NCI-H2107 (cell line): ENCODE results near the gene AKT3.

Experiments
- DNase-seq: peaks from one replicate; lab custom pipeline; 2025; lab: John Stamatoyannopoulos, UW

Gene AKT3

DNA sequence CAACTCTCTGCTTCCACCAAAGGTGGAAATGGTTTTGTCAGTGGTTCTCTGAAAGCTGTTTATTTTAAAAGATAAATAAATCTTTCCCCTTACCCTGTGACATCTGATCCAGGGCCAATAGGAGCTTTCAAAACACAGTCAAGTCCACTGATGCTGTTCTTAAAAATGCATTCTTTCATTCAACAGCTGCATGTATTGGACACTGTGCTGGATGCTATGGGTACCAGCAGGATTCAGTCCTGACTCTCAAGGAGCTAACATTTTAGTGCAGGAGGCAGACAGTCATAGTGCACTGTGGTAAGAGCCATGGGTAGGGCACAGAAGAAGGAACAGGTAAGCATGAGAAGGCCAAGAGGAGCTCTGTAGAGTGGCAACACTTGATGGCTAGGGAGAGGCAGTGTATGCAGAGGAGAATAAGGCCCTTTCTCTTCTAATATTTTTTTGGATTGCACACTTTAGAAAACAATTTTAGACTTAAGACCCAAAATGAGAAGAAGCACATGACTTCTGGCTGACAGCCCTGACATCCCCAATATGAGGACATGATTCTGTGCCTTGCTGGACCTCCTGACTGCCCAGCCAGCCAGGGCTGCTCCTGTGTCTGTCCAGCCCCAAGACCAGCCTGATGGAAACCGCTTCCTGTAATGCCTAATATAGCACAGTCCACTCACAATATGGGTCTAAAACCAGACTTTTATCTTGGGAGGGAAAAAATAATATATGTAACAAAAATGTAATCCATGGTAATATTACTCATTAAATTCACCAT, 386.9 kb downstream of the AKT3 start:
- no peak for DNase-seq

GRCh38 chr1:243461700-243462099, 388.3 kb downstream of the AKT3 start:
- DNase-seq = no peak

DNA sequence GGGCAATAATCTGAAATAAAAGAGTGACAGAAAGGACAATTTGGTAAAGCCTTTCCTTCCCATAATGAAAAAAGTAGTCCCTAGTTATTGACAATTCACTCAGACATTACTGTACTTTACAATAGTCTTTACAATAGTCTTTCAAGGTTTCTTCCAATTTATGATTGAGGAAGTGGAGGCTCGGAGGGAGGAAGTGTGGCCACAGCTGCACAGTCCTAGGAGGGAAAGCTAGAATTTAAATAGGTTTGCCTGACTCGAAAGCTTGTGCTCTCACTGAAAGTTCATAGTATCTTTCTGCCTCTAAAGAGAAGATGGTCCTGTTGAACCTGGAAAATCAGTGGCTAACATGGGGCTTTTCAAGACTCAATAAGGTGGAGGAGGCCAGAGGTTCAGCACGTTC, 391.0 kb downstream of the AKT3 start:
- no peak for DNase-seq

GRCh38 chr1:243457363-243457982, 392.6 kb downstream of the AKT3 start:
- DNase-seq = no peak

DNA sequence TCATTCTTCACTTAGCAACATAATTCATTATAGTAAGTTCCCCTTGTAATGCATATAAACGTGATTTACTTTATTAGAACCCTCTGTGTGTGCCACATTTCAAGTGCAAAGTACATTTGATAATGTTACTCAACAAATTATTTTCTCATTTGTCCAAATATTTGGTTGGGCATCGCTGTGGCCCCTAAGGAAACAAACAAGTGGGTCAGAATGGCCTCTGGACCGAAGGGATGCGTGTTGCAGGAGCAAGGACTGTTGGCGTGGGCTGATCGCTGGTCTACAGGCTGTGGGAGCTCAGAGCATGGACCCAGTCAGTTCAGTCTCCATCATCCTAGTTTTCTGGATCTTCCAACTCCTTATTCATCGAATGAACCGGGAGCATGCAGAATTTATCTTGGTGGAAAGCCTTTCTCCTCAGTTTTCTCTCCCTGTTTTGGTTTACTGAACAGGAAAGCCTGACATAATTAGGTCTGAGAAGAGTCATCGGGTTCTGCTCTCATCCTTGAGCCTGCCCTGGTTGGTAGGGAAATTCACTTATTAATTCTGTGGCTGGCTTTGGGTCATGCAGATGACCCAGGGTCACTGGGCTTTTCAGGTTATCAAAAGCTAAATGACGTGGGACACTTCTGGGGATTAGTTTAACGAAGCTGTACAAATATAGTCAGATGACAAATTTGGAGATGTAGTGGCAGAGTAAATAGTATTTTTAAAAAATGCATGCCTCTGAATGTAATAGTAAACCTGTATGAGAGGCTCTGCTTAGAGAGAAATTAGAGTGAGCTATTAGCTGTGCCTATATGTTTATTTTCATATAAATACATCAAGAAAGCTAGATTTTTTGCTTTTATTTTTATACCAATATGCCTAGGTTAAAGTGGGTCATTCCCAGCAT, 394.0 kb downstream of the AKT3 start:
- DNase-seq = no peak

DNA sequence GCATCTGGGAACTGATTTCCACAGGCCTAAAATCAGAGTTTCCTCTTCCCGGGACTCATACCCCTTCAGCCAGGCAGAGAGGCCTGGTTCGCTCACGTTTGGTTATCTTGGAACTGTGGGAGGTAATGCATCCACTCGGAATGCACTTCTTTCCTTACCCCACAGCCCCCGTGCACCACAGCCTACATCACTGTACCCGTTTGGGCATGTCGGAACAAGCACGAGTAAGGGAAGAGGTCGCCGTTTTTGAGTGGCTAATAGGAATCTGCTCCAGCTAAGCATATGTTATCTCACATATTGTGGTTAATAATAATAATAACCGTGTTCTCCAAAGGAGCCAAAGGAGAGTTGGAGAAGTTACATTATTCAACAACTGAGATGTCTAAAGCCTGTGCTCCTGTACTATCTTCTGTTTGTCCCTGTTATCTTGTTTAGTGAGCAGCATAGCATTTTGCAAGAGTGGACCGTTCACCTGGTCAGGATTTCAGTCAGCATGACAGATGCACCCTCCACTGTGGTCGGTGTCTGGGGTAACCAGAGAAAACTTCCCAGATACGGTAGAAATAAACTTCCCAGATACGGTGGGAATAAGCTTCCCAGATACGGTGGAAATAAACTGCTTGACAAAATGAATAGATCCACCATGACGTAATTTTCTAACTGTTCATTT, 395.6 kb downstream of the AKT3 start:
- DNase-seq = no peak

DNA sequence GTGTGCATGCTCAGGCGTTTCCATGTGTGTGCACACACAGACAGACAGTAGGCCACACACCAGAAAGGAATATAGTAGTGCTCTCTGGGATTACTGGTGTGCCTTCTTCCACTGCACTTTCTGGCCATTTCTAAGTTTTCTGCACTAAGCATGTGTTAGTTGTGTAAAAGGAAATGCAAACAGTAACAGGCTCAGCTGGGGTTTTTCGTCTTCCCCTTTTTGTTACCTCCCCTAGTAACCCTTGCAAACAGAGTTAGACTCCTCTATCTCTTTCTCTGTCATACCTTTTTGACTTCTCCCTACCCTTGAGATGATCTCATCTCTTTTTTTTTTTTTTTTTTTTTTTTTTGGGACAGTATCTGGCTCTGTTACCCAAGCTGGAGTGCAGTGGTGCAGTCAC, 398.0 kb downstream of the AKT3 start:
- DNase-seq = no peak

- no peak for DNase-seq
Measured at GRCh38 chr1:243449373-243449772, 400.7 kb downstream of the AKT3 start.

DNA sequence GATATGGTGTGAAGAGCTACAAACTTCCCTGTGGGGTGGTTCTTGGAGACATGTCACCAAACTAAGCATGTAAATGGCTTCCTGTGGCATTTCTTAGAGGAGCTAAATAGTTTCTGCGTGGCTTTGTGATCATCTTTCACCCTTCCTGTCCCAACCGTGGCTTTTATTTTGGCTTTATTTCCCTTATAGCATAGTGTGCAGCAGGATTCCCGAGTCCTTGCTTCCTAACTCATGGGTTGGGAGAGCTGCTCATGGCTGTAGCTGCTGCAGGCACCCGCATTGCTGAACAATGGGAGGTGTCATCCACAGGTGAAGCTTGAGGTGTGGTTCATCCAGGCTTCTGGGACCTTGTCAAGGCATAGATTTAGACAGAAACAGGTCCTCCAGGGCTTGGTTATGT, 402.2 kb downstream of the AKT3 start:
- DNase-seq = no peak

DNA sequence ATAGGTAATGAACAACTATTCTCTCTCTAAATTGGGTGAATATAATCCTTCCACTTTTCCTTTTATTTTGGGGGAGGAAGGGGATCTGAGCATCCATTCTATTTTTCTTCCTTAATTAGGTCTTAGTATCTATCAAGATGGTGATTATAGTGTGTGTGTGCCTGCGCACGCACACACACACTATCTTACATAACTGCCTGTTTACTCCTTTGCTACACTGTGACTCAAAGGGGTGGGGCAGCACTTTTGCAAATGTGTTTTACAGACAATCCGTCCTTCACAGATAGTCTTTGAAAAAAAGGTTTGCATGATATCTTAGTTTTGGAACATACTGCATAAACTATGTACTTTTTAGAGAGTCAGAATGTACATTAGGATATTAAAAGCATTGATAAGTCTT, 402.7 kb downstream of the AKT3 start:
- DNase-seq = no peak

DNA sequence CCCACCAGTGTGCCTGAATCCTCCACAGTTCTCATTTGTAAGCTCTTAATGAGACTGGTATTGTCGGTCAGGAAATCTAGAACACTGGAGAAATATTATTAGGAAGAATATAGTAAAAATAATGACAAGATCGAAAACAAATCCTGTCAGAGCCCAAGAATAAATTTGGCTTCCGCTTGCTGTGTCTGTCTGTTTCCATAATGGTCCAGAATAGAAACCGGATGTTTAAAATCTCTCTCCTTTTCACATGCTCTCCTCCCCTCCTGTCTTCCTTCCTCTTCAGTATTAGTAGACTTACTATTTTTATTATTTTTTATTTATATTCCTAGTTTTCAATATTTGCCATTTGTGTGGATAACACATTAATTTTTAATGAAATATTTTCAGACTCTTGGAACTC, 406.5 kb downstream of the AKT3 start:
- no peak for DNase-seq

DNA sequence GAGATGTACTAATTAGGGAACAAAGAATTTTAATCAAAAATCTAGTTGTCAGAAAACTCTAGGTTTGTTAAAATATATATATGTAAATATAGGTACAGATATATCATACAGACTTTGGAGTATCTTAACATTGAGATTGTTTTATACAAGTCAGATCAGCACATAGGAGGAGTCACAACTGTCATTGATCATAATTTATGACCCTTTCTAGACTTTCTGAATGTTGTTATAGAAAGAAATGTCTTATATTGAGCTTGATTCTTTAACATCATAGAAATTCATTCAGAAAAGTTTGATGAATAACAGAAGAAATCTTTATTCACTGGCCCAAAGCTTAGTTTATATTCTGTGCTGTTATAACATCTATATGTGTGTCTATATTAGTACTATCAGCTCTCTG, 408.4 kb downstream of the AKT3 start:
- no peak for DNase-seq

- DNase-seq = no peak
Measured at GRCh38 chr1:243440406-243440805, 409.6 kb downstream of the AKT3 start.

- DNase-seq = no peak
Measured at GRCh38 chr1:243438815-243439214, 411.2 kb downstream of the AKT3 start.
